NOMO-1 (cell line): ENCODE results near the gene CDC42BPG.

Experiments used
- DNase-seq, 2 experiments: peaks; one replicate each; lab custom pipeline; 2025; ENCODE audit not compliant: unreplicated experiment in 2 of 2; lab: John Stamatoyannopoulos, UW

CDC42BPG gene

GRCh38 chr11:64844330-64845128 lies at the start of gene CDC42BPG:
Gene CDC42BPG, minus strand, starts transcription at chr11:64844653. Its CDS starts 84 bp downstream, at chr11:64844569.
- peak; percentile 55 to 72 for DNase-seq

GRCh38 chr11:64893194-64894069 lies 49.0 kb upstream of the CDC42BPG start:
- no peak for DNase-seq

- DNase-seq: no peak
Observed at GRCh38 chr11:64892838-64893193, 48.4 kb upstream of the CDC42BPG start.

GRCh38 chr11:64892411-64892831 lies 48.0 kb upstream of the CDC42BPG start:
- DNase-seq: no peak

- DNase-seq: no peak
Observed at GRCh38 chr11:64891880-64892279, 47.4 kb upstream of the CDC42BPG start.

GRCh38 chr11:64891215-64891848 lies 46.9 kb upstream of the CDC42BPG start:
- no peak for DNase-seq

GRCh38 chr11:64890522-64890939 lies 46.1 kb upstream of the CDC42BPG start:
- DNase-seq: no peak

GRCh38 chr11:64888729-64889511 lies 44.5 kb upstream of the CDC42BPG start:
- DNase-seq: no peak

GRCh38 chr11:64888406-64888728 lies 43.9 kb upstream of the CDC42BPG start:
- DNase-seq: no peak

GRCh38 chr11:64887757-64888405 lies 43.4 kb upstream of the CDC42BPG start:
- peak; percentile 63 to 73 for DNase-seq

- DNase-seq: no peak
Observed at GRCh38 chr11:64887234-64887756, 42.8 kb upstream of the CDC42BPG start.

GRCh38 chr11:64885367-64886286 lies 41.2 kb upstream of the CDC42BPG start:
- peak; percentile 90 to 96 for DNase-seq

- no peak for DNase-seq
Observed at GRCh38 chr11:64884019-64884418, 39.6 kb upstream of the CDC42BPG start.

GRCh38 chr11:64883575-64883974 lies 39.1 kb upstream of the CDC42BPG start:
- DNase-seq: no peak

- no peak for DNase-seq
Observed at GRCh38 chr11:64882243-64882642, 37.8 kb upstream of the CDC42BPG start.

GRCh38 chr11:64881476-64881875 lies 37.0 kb upstream of the CDC42BPG start:
- no peak for DNase-seq

- no peak for DNase-seq
Observed at GRCh38 chr11:64880240-64881001, 36.0 kb upstream of the CDC42BPG start.

- DNase-seq: peak in 1 of 2 experiments; percentile 40
Observed at GRCh38 chr11:64879244-64879900, 34.9 kb upstream of the CDC42BPG start.
